ENCODE data around the gene FAM25C.
"Not testable (repeated sequence)": the region's sequence is repeated elsewhere in the genome, so short reads cannot be mapped to it uniquely, and the experiment has no call there.

The FAM25C gene

GRCh38 chr10:47999691-48000090, at the start of gene FAM25C:
TSS of gene FAM25C (minus strand) at chr10:47999791. CDS start at chr10:47999765, 26 bp downstream.
- DNase-seq: not testable (repeated sequence)

GRCh38 chr10:48044557-48044956, 45.0 kb upstream of the FAM25C start:
- DNase-seq: not testable (repeated sequence)

- DNase-seq: not testable (repeated sequence)
Observed at GRCh38 chr10:48031390-48031789, 31.8 kb upstream of the FAM25C start.

- DNase-seq: not testable (repeated sequence)
Observed at GRCh38 chr10:48002306-48002705, 2.7 kb upstream of the FAM25C start.

GRCh38 chr10:47994045-47994444, 5.5 kb downstream of the FAM25C start:
- DNase-seq: not testable (repeated sequence)

- not testable (repeated sequence) for DNase-seq
Observed at GRCh38 chr10:47992560-47992959, 7.0 kb downstream of the FAM25C start.

GRCh38 chr10:47991706-47992105, 7.9 kb downstream of the FAM25C start:
- not testable (repeated sequence) for DNase-seq

- DNase-seq: not testable (repeated sequence)
Observed at GRCh38 chr10:47990097-47990496, 9.5 kb downstream of the FAM25C start.

- DNase-seq: not testable (repeated sequence)
Observed at GRCh38 chr10:47989542-47989950, 10.0 kb downstream of the FAM25C start.

GRCh38 chr10:47988718-47989541, 10.7 kb downstream of the FAM25C start:
- DNase-seq: not testable (repeated sequence)

GRCh38 chr10:47987952-47988351, 11.6 kb downstream of the FAM25C start:
- not testable (repeated sequence) for DNase-seq

GRCh38 chr10:47986413-47987230, 13.0 kb downstream of the FAM25C start:
- DNase-seq: not testable (repeated sequence)

GRCh38 chr10:47975409-47975808, 24.2 kb downstream of the FAM25C start:
- not testable (repeated sequence) for DNase-seq

- not testable (repeated sequence) for DNase-seq
Observed at GRCh38 chr10:47973131-47973530, 26.5 kb downstream of the FAM25C start.

GRCh38 chr10:47972077-47972476, 27.5 kb downstream of the FAM25C start:
- DNase-seq: not testable (repeated sequence)

- DNase-seq: not testable (repeated sequence)
Observed at GRCh38 chr10:47971598-47971997, 28.0 kb downstream of the FAM25C start.

- DNase-seq: not testable (repeated sequence)
Observed at GRCh38 chr10:47970047-47970446, 29.5 kb downstream of the FAM25C start.

GRCh38 chr10:47968988-47969387, 30.6 kb downstream of the FAM25C start:
- not testable (repeated sequence) for DNase-seq

- DNase-seq: not testable (repeated sequence)
Observed at GRCh38 chr10:47964280-47965063, 35.1 kb downstream of the FAM25C start.

- DNase-seq: not testable (repeated sequence)
Observed at GRCh38 chr10:47962785-47963184, 36.8 kb downstream of the FAM25C start.

- DNase-seq: not testable (repeated sequence)
Observed at GRCh38 chr10:47960699-47961098, 38.9 kb downstream of the FAM25C start.

GRCh38 chr10:47959677-47960076, 39.9 kb downstream of the FAM25C start:
- not testable (repeated sequence) for DNase-seq

- DNase-seq: not testable (repeated sequence)
Observed at GRCh38 chr10:47957158-47957557, 42.4 kb downstream of the FAM25C start.
